Stimulated activated CD8-positive, alpha-beta memory T cell treated with anti-CD3 and anti-CD28 coated beads, Interleukin-7, amount 100 ng/mL, for 1 hour (primary cell): ENCODE results near the gene CST3.

Experiments used
- DNase-seq, 2 donors: peaks; one replicate each; pipeline ENCODE4 v3.0.0-alpha.2; 2020; ENCODE audit warnings: low read depth in 2 of 2

Gene CST3

DNA sequence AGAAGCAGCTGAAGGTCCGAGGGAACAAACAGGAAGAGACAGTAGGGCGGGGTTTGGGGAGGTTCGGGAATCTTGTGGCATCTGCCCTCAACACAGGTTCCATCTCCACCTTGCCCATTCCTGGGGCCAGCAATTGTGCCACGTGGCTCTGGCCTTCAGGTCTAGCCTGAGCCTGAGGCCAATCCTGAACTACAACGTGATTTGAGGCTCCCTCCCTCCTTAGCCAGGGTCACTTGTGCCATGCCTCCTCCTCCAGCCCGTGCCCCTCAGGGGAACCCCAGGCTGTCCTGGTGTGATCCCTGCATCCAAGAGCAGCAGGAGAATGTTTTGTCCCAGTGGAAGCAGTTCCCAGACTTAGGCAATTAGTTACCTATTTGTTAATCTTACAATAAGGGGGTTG, 35.1 kb downstream of the CST3 start:
- DNase-seq: no peak

DNA sequence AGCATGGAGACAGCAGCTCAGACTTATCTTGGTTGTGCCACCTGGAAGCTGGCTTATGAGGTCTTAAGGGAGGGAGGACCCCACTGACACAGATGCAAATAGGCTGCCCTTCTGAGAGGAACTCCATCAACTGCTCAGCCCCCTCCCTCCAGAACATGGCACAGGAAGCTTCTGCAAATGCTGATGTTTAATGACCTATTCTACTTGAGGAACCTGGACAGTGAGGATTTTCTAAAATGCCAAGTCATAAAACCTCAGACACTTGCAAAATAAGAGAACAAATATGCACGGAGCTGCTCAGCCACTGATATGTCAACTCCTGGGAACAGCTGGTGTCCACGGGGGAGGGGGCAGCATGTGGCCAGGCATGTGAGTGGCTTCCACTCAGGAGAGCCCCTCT, 35.5 kb downstream of the CST3 start:
- DNase-seq: no peak

DNA sequence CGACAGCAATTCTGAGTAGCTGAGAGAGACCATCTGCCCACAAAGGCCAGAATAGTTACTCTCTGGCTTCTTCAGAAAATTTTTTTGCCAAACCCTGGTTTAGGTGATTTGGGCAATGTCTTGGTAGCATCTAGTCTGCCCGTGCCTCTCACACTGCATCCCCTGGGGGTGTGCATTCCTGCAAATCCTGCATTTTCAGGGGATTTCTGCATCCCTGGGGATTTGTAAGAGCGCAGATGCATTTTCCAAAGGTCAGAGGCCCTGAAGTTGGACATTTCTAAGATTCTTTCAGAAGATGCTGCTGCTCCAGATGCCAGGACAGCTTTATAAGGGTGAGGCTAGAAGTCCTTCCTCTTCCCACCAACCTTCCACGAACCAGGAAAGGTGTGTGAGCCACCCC, 36.0 kb downstream of the CST3 start:
- DNase-seq: no peak

DNA sequence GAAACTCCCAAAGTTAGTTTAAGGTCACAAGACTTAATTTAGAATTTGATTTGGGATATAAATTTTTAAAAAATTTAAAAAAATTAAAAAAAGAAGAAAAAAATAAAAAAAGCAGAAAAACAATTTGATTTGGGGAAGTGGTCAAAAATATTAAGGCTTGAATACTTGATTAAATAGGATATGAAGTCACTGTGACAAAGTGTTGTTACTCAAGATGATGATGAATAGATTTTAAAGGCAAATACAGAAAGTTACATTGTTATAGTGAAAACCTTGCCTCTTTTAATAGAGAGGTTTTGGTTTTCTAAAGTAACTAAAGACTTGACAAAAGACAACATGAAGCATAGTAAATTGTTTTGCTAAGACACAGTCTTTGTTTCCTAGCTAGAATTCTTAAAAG, 39.3 kb downstream of the CST3 start:
- no peak for DNase-seq

DNA sequence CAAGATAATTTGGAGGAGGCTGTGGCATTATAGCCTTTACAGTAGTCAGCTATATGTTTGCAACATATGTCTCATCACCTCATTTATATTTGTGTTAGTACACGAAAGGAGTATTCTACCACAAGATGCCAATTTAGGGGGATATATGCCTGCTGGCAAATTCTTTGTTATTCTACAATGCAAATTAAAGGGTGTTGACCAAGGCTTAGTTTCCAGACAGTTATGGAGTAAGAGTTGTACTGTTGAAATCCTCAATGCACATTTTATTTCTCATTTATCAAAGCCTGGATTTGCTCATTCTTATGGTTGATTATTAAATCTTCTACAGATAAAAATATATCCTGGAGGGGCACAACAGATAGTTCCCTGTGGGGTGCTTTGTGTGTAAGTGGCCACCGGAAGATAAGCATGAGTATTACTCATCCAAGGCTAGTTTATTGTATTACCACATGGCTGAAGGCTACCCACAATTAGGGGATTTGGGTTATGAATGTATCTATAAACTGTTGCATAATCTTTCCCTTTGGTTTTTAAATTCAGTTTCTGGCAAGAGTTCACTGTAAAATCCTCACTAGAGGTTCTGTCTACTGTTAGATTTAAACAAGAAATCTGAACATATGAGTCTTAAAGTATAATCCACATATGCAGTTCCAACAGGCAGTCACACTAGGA, 41.0 kb downstream of the CST3 start:
- no peak for DNase-seq

DNA sequence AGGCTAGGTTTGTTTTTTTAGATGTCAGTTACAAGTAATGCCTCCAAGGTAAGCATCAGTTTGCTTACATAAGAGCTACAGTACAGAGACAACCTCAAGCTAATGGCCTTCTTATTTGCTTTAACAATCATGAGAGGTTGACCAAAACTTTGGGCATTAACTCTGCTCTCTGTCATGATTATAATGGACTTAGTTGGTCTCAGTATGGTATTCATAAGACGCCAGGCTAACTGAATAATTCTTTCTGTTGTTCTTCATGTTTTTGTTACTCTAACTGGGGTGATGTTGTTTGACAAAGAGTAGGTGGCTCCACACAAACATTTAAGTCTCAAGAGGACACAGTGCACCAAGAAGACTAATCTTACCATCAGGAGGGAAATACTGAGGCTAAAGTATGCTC, 41.8 kb downstream of the CST3 start:
- DNase-seq: no peak

DNA sequence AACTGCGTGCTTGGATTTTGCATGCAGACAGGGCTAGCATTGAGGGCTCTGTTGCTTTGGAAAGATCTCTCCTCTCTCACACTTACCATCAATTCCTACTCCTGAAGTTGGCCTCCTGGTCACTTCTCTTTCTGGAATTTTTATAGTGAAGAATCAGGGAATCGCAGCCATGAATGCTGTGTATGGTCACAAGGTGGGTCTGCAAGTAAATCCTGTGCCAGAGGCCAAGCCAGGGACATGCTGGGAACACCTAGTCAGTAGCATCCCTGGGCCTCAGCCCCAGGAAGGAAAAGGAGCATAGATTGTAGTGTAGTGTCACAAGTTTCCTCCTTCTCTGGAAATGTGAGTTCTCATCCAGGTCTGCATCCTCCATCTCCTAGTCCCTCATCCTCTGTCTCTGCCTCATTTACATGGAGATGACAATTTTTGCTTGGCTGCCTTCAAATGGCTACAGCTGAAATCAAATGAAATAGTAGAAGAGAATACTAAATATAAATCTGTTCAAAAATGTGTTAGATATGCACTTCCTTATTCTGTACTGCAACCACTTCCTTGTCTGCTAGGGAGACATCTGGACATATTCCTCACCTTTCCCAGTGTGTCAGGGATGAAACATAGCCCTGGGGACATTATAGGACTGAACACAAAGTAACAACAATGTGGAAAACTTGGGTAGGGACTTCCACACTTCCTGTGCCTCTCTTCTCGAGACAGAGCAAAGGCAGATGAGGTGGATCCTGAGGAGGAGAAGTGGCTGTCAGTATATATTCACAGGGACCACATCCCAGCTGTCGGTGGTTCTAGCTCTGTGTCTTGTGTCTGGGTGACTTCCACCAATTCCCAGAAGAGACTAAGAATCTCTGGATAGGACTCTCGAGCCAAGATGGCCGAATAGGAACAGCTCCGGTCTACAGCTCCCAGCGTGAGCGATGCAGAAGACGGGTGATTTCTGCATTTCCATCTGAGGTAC, 49.0 kb downstream of the CST3 start:
- no peak for DNase-seq

DNA sequence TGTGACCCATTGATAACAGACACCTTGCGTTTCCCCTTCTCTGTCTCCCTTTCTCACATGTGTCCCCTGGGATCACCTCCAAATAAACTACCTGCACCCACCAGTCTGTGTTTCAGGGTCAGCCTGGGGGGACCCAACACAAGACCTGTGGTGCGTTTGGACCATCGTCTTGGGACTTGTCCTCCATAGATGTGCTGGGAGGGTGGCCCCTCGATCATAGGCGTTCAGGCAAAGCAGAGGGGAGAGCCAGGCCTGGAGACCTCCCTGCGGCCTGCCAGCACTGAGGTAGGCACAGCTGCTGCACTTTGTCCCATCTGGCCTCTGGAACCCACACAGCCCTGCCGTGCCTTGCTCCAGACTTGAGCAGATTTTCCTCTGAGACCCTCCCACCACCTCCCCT, 50.1 kb downstream of the CST3 start:
- no peak for DNase-seq

DNA sequence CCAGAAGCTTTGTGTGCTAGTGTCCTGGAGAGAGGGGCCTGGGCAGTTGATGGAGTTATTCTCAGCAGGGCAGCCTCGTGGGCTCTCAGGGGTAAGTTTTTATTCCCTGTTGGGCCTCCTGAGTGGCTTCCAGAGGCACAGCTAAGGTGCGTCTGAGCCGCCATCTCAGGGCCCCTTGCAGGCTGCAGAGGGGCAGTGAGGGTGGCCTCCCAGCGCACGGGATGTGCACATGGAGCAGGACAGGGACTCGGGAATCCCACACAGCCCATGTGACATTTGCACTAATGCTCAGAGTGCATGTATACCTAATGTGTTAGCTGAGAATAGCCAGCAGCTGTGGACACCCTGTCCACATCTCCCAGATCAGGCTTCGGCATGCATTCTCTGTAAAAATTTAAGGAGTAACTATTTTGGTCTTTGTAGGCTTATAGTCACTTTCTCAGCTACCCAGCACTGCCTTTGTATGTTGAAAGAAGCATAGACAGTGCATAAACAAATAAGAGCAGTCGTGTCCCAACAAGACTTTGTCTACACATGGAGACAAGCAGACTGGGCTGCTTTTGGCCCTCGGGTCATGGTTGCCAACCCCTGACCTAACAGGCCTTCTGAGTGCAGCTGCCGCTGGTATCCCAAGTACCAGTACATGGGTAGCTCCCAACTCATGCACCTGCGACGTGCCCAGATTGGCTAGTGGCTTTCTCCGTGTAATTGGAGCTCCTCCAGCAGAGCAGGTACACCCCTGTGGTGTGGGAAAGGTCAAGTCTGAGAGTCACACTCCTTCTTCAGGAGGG, 50.8 kb downstream of the CST3 start:
- DNase-seq: no peak

DNA sequence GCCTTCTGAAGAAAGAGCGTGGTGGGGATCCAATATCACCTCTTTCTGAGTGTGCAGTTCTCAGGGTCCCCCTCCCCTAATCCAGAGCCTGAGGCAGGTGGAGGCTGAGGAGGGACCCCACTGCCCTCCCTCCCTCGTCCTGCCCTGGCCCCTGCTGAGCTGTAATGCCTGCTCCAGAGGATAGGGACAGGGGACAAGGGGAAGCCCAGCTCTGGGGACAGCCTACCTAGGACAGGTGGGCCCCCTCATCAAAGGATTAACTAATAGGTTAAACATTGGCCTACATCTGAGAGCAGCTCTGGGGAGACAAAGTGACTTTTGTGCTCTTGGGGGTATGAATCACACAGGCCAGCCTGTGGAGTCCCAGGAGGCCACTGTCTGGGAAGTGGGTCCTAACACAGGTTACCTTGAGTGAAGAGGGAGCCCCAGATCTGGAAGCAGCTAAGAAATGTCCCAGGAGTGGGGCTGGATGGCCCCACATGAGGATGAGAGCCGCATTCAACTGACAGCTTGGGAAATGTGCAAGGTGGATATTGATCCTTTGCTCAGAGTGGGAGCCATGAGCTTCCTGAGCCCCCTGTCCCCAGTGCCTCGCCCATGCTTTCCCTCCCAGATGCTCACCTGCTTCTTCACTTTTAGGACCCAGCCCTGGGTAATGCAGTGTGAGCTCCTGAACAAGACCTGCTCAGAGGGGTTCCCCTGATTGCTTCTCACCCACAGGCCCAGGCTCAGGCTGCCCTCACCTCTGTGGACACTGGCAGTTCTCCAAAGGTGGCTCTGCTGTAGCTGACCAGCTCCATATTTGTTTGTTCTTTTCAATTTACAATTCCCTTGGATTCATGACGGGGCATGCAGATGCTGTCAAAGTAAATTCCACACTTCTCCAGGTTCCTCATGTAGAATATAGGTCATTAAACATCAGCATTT, 51.7 kb downstream of the CST3 start:
- no peak for DNase-seq

DNA sequence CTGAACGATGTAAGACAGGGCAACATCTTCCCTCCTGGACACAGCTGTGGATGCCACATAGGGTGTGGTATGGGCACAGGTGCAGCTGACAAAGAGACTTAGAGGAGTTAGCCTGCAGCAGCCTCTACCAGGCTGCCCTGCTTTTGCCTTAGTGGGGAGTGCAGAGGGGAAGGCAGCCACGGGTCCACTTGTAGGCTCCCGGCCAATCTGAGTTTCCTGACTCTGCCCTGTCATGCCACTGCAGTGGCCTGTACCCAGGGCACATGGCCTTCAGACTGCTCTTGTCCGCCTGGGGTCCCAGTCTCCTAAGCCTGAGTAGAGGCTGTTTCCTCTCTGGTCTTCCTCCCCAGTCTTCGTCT, 52.3 kb downstream of the CST3 start:
- DNase-seq: no peak

DNA sequence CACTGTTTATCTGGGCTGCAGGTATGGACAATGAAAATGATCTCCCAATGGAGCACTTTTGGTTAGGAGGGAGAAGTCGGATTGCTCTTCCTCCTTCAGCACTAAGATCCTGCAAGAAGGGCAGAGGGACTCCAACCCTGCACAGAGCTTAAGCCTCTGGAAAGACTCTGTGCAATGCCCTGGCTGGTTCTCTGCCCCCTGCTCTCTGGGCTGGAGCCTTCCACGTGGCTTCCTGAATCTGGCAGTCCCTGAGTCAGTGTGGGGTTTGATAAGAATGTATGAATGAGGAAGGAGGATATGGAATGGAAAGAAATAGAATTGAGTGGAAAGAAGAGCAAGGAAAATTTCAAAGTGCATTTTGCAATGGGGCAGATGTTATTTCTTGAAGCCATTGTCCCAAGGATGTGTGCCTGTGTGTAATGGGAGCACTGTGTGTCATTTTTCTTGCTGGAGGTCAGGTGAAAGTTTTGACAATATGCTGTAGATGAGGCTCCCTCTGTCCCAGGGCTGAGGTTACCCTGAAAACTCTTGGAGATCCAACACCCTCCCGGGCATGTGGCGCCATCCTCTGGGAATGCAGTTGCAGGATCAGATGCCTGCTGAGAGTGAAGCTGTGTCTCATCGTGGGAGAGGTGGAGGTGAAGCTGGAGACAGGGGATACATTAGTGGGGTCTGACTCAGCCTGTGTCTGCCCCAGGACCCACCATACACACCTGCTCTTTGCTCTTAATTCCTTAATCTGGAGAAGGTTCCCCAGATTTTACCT, 53.1 kb downstream of the CST3 start:
- DNase-seq: no peak
